ENCODE measurements around the gene ANO10. TPM values are rescaled to one million over a fixed set of nuclear protein-coding genes. Genes with fewer than 3 reads are reported as not detected.

Gene ANO10
- total and polyA plus RNA-seq, 2 donors (not counting 3 experiments of a cell fraction or from before 2014, with no cell fraction given) = 28.4 to 45.8 TPM

DNA sequence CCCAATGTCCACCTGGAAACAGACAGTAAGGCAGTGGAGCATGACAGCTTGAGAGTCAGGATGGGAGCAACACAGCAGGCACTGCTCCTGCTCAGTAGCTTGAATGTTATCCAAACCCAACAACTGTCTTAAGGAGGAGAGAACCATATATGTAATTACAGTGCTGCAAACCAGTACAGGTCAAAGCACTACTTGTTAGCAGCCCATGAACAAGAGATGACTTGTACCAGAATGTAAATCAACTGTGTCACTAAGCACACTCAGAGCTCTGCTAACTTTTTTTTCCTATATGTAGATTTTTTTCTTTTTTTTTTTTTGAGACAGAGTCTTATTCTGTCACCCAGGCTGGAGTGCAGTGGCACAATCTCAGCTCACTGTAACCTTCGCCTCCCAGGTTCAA lies 87.1 kb downstream of the ANO10 start:
- intact Hi-C loops (cut with micrococcal nuclease) (no loop called here), dilution Hi-C loops (cut with MboI; ENCODE audit: extremely low pct_ligation_motif_present, low sequenced_read_pairs) (no loop called here)
- Histone ChIP-seq H4K20me1 (replicated peaks; ENCODE audit: control insufficient read depth, extremely low read depth, insufficient read depth, low read length) (no peaks in the 10 kb centered on the region), H3K4me3 (replicated peaks in 1 of 3; ENCODE audit: insufficient read depth in 1 of 3, low read depth in 1 of 3, low read length in 3 of 3) (no peak overlapping the region), H3K79me2 (ENCODE audit: control insufficient read depth, insufficient read depth, low read length) (no peaks in the 10 kb centered on the region), H3K27ac (ENCODE audit: insufficient read depth, low read depth, low read length) (no peak overlapping the region), H3K36me3 (ENCODE audit: control insufficient read depth in 2 of 2, extremely low read depth in 1 of 2, insufficient read depth in 2 of 2, low read length in 2 of 2) (no peaks in the 10 kb centered on the region), H3K9me3 (replicated peaks; ENCODE audit: control insufficient read depth, insufficient read depth, low read length) (no peaks in the 10 kb centered on the region), H2AFZ (ENCODE audit: low read depth, low read length) (no peak overlapping the region), H3K9me1 (replicated peaks; ENCODE audit: control insufficient read depth, extremely low read depth, insufficient read depth, low read length) (no peaks in the 10 kb centered on the region), H3K4me2 (ENCODE audit: insufficient read depth, low read length) (no peak overlapping the region), H3K4me1 (ENCODE audit: control insufficient read depth, extremely low read depth, insufficient read depth, low read length) (peaks cover 7% of the 10 kb centered on the region), H3K27me3 (ENCODE audit: control insufficient read depth in 2 of 2, insufficient read depth in 2 of 2, low read length in 2 of 2) (no peaks in the 10 kb centered on the region), H3K9ac (replicated peaks; ENCODE audit: extremely low read depth, insufficient read depth, low read length) (no peak overlapping the region)
- FAIRE-seq = no peak
- CTCF ChIA-PET = interaction anchor here (1.2 to 3.4 kb wide), 5 partner anchors 9 to 311 kb away, joined by 3 to 11 read pairs (median 6); no protein-coding TSS in a partner anchor
- no peak for DNase-seq (ENCODE audit: low read depth, low spot score)
- no peak for TF ChIP-seq FOS (IDR thresholded peaks at IDR 0.05; ENCODE audit: borderline replicate concordance, insufficient read depth, low read length)
- no peak for TF ChIP-seq MYC (IDR thresholded peaks at IDR 0.05; ENCODE audit: low read depth, low read length)
- no peak for TF ChIP-seq POLR2A (IDR thresholded peaks at IDR 0.05; ENCODE audit: low read depth, low read length)
- TF ChIP-seq JUN (IDR thresholded peaks at IDR 0.05; ENCODE audit: borderline replicate concordance, insufficient read depth, insufficient read length, low read depth) = no peak
- TF ChIP-seq POLR2AphosphoS5 (IDR thresholded peaks at IDR 0.05; ENCODE audit: insufficient read depth, low read depth, low read length) = no peak
- no peak for TF ChIP-seq GATA2 (IDR thresholded peaks at IDR 0.05; ENCODE audit: insufficient read depth, insufficient read length, low read depth, low read length)
- TF ChIP-seq, protein P1, sequence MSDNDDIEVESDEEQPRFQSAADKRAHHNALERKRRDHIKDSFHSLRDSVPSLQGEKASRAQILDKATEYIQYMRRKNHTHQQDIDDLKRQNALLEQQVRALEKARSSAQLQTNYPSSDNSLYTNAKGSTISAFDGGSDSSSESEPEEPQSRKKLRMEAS (IDR thresholded peaks at IDR 0.05; ENCODE audit: insufficient read depth, insufficient read length) = no peak
- TF ChIP-seq EZH2 (IDR thresholded peaks at IDR 0.05; ENCODE audit: borderline replicate concordance, low read depth, low read length, severe bottlenecking) = no peak
- TF ChIP-seq, protein P2, sequence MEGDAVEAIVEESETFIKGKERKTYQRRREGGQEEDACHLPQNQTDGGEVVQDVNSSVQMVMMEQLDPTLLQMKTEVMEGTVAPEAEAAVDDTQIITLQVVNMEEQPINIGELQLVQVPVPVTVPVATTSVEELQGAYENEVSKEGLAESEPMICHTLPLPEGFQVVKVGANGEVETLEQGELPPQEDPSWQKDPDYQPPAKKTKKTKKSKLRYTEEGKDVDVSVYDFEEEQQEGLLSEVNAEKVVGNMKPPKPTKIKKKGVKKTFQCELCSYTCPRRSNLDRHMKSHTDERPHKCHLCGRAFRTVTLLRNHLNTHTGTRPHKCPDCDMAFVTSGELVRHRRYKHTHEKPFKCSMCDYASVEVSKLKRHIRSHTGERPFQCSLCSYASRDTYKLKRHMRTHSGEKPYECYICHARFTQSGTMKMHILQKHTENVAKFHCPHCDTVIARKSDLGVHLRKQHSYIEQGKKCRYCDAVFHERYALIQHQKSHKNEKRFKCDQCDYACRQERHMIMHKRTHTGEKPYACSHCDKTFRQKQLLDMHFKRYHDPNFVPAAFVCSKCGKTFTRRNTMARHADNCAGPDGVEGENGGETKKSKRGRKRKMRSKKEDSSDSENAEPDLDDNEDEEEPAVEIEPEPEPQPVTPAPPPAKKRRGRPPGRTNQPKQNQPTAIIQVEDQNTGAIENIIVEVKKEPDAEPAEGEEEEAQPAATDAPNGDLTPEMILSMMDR (IDR thresholded peaks at IDR 0.05; ENCODE audit: extremely low read depth in 1 of 2, insufficient read depth in 1 of 2, low read depth in 1 of 2, low read length in 2 of 2) = no peak
- BruUV-seq (replicated peaks) = no TSS peak
- POLR2A ChIA-PET = interaction anchor here (0.9 kb wide), 1 partner anchor 12 kb away, joined by 9 read pairs; no protein-coding TSS in a partner anchor
